Activated CD8-positive, alpha-beta T cell treated with anti-CD3 and anti-CD28 coated beads, Interleukin-2, amount 10 ng/mL, durations not matched to agents 7 days and 5 days (primary cell): Measurements from ENCODE around the gene PEX3. TPM values are rescaled to one million over a fixed set of nuclear protein-coding genes. Genes with fewer than 3 reads are reported as not detected.
A peak's percentile ranks its signal among the peaks of the same experiment; 100 is the strongest.

Experiments
- ATAC-seq: fragments of 150-1000 bp; cut with Tn5 transposase; one replicate; pipeline ENCODE4 v1.10.0; 2021; ENCODE audit warnings: moderate library complexity
- CTCF ChIA-PET: fragments of 350-600 bp; sonication (Branson Sonifier 250); formaldehyde crosslinking; loops from one replicate; lab custom pipeline; 2021; ENCODE audit warnings: antibody characterized with exemption; lab: Charles Lee
- POLR2A ChIA-PET: fragments of 350-600 bp; sonication (Branson Sonifier 250); formaldehyde crosslinking; loops from one replicate; lab custom pipeline; 2021; ENCODE audit warnings: antibody characterized with exemption; lab: Charles Lee
- DNase-seq: peaks from one replicate; pipeline ENCODE4 v3.0.0-alpha.2; 2020
- H3K27ac Mint-ChIP-seq: one replicate; pipeline ENCODE4 v1.8.0; 2021; ENCODE audit warnings: mild to moderate bottlenecking, mixed read lengths
- H3K27me3 Mint-ChIP-seq: one replicate; pipeline ENCODE4 v1.8.0; 2021; ENCODE audit warnings: low read depth, mixed read lengths
- H3K36me3 Mint-ChIP-seq: one replicate; pipeline ENCODE4 v1.8.0; 2021; ENCODE audit warnings: low read depth, mixed read lengths
- H3K4me1 Mint-ChIP-seq: one replicate; pipeline ENCODE4 v1.8.0; 2021; ENCODE audit warnings: low read depth, mixed read lengths
- H3K4me3 Mint-ChIP-seq: one replicate; pipeline ENCODE4 v1.8.0; 2021; ENCODE audit warnings: mild to moderate bottlenecking, mixed read lengths
- H3K9me3 Mint-ChIP-seq: one replicate; pipeline ENCODE4 v1.8.0; 2022; ENCODE audit warnings: mixed read lengths; ENCODE audit not compliant: insufficient read depth
- total RNA-seq, 2 experiments: library from RNA; stranded (reverse); gene quantifications; one replicate each; pipeline ENCODE4 v1.2.3, GENCODE V29; 2021

The PEX3 gene
- total RNA-seq, 2 experiments from 2014 or later: 14.5 to 15.1 TPM

DNA sequence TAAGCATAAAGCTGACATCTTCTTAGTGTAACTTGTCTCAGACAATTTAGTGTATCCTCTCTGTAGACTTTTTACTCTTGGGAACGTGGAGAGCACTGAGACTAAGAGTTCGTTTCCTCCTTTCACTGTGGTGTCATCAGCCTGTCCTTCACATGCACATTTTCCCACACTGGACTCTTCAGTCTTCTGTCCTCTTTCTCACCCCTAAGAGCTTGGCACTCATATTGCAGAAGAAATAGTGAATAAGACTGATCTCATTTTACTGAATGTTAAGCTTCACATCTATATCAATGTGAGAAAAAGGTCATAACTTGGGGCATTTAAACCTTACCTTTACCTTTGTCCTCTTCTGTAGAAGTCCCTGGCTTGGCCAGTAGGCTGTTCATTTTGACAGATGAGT lies 35.4 kb downstream of the PEX3 start:
- Mint-ChIP-seq H3K27me3 (no peaks in the 10 kb centered on the region), H3K27ac (no peak overlapping the region)
- ATAC-seq: no peak

DNA sequence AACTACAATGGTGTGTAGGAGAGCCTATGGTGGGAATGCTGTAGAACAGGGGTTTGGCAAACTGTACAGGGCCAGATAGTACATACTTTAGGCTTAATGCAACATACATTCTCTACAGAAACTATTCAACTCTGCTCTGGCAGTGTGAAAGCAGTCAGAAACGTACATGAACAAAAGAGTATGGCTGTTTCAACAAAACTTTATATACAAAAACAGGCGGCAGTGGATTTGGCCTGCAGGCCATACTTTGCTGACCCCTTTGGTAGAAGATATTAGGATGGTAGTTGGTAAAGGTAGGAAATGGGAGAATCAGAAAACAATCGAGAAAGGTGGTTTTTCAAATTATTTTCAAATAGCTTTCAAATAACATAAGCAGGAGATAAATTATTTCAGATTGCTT lies 36.1 kb downstream of the PEX3 start:
- ATAC-seq: no peak
- no peak overlapping the region for H3K4me3 Mint-ChIP-seq
- no peaks in the 10 kb centered on the region for H3K27me3 Mint-ChIP-seq
- H3K36me3 Mint-ChIP-seq: peaks cover 8% of the 10 kb centered on the region
- no peak for DNase-seq
- no peak overlapping the region for H3K27ac Mint-ChIP-seq
- H3K9me3 Mint-ChIP-seq: no peaks in the 10 kb centered on the region
- ChIA-PET POLR2A (no interaction called here), CTCF (interaction anchor here (0.7 to 1.2 kb wide), 3 partner anchors 15 to 1279 kb away, joined by 3 to 4 read pairs (median 3); no protein-coding TSS in a partner anchor)
- no peaks in the 10 kb centered on the region for H3K4me1 Mint-ChIP-seq

More for the DNA sequence above, 35.4 kb downstream of the PEX3 start:
- DNase-seq: no peak
- Mint-ChIP-seq H3K9me3 (no peaks in the 10 kb centered on the region), H3K36me3 (peaks cover 8% of the 10 kb centered on the region), H3K4me3 (no peak overlapping the region), H3K4me1 (no peaks in the 10 kb centered on the region)
- CTCF ChIA-PET: no interaction called here
- POLR2A ChIA-PET: no interaction called here

DNA sequence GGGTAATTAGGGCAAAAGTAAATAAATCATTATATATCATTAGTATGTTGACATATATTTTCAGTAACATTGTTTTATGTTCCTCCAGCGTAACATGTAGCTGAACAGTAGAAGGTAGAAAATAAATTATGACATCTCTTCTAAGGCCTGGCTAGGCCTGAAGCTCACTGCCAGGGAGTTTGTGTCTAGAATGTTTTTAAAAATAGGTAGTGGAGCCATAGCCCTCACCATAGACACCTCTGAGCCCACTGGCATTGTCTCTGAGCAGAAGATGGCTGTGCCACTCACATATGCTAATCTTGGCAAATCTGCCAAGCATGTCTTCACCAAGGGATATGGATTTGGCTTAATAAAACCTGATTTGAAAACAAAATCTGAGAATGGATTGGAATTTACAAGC lies 39.6 kb downstream of the PEX3 start:
- ChIA-PET CTCF (interaction anchor here (1.0 kb wide), 1 partner anchor 14 kb away, joined by 3 read pairs; no protein-coding TSS in a partner anchor), POLR2A (interaction anchor here (0.9 kb wide), 1 partner anchor 40 kb away, joined by 3 read pairs; the partner anchor contains the start of genes ADAT2 and PEX3)
- no peaks in the 10 kb centered on the region for H3K4me1 Mint-ChIP-seq
- peaks cover 6% of the 10 kb centered on the region for H3K36me3 Mint-ChIP-seq
- no peaks in the 10 kb centered on the region for H3K27me3 Mint-ChIP-seq
- no peak for DNase-seq
- H3K9me3 Mint-ChIP-seq: no peaks in the 10 kb centered on the region
- H3K27ac Mint-ChIP-seq: no peak overlapping the region
- no peak overlapping the region for H3K4me3 Mint-ChIP-seq
- ATAC-seq: no peak

DNA sequence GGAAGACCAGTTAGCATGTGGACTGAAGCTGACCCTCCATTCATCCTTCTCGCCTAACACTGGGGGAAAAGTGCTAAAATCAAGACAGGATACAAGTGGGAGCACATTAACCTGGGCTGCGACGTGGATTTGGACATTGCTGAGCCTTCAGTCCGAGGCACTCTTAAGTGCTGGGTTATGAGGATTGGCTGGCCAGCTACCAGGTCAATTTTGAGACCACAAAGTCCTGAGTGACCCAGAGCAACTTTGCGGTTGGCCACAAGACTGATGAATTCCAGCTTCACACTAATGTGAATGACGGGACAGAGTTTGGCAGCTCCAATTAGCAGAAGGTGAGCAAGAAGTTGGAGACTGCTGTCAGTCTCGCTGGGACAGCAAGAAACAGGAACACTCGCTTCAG lies 40.2 kb downstream of the PEX3 start:
- H3K27me3 Mint-ChIP-seq: no peaks in the 10 kb centered on the region

DNA sequence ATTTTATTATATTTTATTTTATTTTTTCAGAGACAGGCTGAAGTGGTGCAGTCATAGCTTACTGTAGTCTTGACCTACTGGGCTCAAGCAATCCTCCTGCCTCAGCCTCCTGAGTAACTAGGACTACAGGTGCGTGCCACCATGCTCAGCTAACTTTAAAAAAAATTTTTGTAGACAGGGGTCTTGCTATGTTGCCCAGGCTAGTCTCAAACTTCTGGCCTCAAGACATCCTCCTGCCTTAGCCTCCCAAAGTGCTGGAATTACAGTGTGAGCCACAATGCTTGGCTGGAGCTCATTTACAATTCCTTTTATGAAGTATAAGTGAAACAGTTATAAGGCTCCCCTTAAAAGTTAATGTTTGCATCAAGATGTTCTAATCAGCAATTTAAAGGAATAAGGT lies 46.4 kb downstream of the PEX3 start:
- ChIA-PET POLR2A (interaction anchor here (0.5 kb wide), 1 partner anchor 74 kb away, joined by 3 read pairs; no protein-coding TSS in a partner anchor), CTCF (interaction anchor here (0.8 to 1.1 kb wide), 2 partner anchors 9 to 78 kb away, joined by 3 read pairs; no protein-coding TSS in a partner anchor)
- Mint-ChIP-seq H3K27ac (no peak overlapping the region), H3K27me3 (no peaks in the 10 kb centered on the region), H3K36me3 (peaks cover 38% of the 10 kb centered on the region), H3K9me3 (no peaks in the 10 kb centered on the region), H3K4me1 (peaks cover 13% of the 10 kb centered on the region), H3K4me3 (no peak overlapping the region)
- DNase-seq (no peak), ATAC-seq (no peak)

More for the DNA sequence above, 40.2 kb downstream of the PEX3 start:
- H3K9me3 Mint-ChIP-seq: no peaks in the 10 kb centered on the region
- no peak overlapping the region for H3K4me3 Mint-ChIP-seq
- DNase-seq (no peak), ATAC-seq (no peak)
- CTCF ChIA-PET: no interaction called here
- no peaks in the 10 kb centered on the region for H3K4me1 Mint-ChIP-seq
- peaks cover 7% of the 10 kb centered on the region for H3K36me3 Mint-ChIP-seq
- H3K27ac Mint-ChIP-seq: no peak overlapping the region
- POLR2A ChIA-PET: interaction anchor here (0.9 kb wide), 1 partner anchor 40 kb away, joined by 3 read pairs; the partner anchor contains the start of genes ADAT2 and PEX3

DNA sequence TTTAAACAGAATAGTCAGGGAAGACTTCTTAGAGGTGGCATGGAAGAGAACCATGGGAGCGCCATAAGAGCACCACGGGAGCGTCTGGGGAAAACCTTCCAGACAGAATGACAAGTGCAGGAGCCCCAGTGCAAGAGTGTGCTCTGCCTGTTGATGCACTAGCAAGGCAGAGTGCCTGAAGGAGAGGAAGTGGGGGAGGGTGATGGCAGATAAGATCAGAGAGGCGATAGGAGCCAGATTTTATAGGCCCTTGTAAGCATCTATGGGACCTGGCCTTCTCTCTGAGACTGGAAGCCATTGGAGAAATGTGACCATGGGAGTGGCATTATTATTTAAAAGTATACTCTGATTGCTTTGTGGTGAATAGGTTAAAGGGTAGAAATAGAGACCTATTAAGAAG lies 47.8 kb downstream of the PEX3 start:
- CTCF ChIA-PET: interaction anchor here (1.1 kb wide), 2 partner anchors 15 to 77 kb away, joined by 3 to 4 read pairs; no protein-coding TSS in a partner anchor
- POLR2A ChIA-PET: no interaction called here
- H3K4me1 Mint-ChIP-seq: peaks cover 13% of the 10 kb centered on the region
- H3K4me3 Mint-ChIP-seq: no peak overlapping the region
- no peaks in the 10 kb centered on the region for H3K27me3 Mint-ChIP-seq
- H3K9me3 Mint-ChIP-seq: no peaks in the 10 kb centered on the region
- DNase-seq (no peak), ATAC-seq (peak; percentile 53)
- peaks cover 40% of the 10 kb centered on the region for H3K36me3 Mint-ChIP-seq
- peak overlapping the region; percentile 53 for H3K27ac Mint-ChIP-seq

DNA sequence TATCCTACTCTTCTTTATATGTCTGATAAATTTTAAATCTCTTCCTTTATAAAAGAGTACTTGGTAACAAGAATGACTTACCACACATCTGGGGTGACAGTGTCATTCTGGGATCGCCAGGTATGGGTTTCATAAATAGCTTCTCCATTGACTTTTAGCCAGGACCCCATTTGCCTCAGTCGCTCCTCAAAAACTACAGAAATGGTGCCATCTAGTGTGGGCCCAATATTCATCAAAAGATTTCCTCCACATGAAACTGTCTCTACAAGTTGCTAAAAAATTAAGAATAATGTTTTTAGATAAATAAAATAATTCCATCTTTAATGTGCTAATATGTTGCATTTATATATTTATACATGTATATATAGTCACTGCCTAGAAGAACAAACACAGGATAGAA lies 51.2 kb downstream of the PEX3 start:
- Mint-ChIP-seq H3K27me3 (no peaks in the 10 kb centered on the region), H3K4me3 (no peak overlapping the region), H3K36me3 (peaks cover 47% of the 10 kb centered on the region), H3K27ac (no peak overlapping the region), H3K4me1 (peaks cover 13% of the 10 kb centered on the region), H3K9me3 (no peaks in the 10 kb centered on the region)
- CTCF ChIA-PET: interaction anchor here (0.9 to 1.5 kb wide), 9 partner anchors 9 to 1027 kb away, joined by 3 to 5 read pairs (median 3); no protein-coding TSS in a partner anchor
- DNase-seq: no peak
- POLR2A ChIA-PET: no interaction called here
- ATAC-seq: no peak

DNA sequence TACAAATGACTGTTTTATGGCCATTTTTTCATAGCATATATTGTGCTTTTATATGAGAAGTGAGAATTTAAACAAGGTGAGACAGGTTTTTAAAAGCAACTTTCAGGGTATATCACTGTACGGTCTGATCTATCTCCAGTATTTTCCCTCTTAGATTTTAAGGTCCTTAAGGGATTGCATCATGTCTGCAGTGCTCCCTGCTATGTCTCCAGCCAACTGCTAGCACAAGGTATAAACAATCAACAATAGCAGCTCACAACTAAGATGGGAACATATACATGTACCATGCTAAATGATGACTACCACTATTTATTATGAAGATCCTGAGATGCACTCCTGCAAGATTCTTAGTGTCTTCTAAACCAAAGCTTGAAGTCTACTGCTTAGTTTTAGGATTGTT lies 53.8 kb downstream of the PEX3 start:
- Mint-ChIP-seq H3K27ac (no peak overlapping the region), H3K36me3 (peaks cover 28% of the 10 kb centered on the region), H3K27me3 (no peaks in the 10 kb centered on the region), H3K9me3 (no peaks in the 10 kb centered on the region), H3K4me3 (no peak overlapping the region), H3K4me1 (no peaks in the 10 kb centered on the region)
- ChIA-PET POLR2A (no interaction called here), CTCF (interaction anchor here (0.8 to 1.1 kb wide), 3 partner anchors 9 to 509 kb away, joined by 3 to 6 read pairs (median 3); no protein-coding TSS in a partner anchor)
- ATAC-seq (no peak), DNase-seq (no peak)

DNA sequence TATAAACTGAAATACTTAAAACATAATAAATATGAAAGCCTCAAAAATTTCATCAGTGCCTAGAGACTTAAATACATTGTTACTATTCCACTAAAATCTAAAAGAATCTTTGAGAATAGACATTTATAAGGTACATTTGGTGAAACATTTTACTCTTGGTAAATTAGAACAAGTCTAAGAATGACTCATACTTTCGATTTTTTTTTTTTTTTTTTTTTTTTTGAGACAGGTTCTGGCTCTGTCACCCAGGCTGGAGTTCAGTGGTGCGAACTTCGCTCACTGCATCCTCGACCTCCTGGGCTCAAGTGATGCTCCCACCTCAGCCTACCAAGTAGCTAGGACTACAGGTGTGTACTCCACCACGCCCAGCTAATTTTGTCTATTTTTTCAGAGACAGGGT lies 54.5 kb downstream of the PEX3 start:
- no peak for ATAC-seq
- POLR2A ChIA-PET: no interaction called here
- Mint-ChIP-seq H3K27ac (no peak overlapping the region), H3K4me3 (no peak overlapping the region), H3K27me3 (no peaks in the 10 kb centered on the region), H3K4me1 (no peaks in the 10 kb centered on the region), H3K36me3 (peaks cover 20% of the 10 kb centered on the region), H3K9me3 (no peaks in the 10 kb centered on the region)
- CTCF ChIA-PET: interaction anchor here (0.8 to 1.1 kb wide), 4 partner anchors 8 to 508 kb away, joined by 3 to 6 read pairs (median 3); no protein-coding TSS in a partner anchor
- DNase-seq: no peak

DNA sequence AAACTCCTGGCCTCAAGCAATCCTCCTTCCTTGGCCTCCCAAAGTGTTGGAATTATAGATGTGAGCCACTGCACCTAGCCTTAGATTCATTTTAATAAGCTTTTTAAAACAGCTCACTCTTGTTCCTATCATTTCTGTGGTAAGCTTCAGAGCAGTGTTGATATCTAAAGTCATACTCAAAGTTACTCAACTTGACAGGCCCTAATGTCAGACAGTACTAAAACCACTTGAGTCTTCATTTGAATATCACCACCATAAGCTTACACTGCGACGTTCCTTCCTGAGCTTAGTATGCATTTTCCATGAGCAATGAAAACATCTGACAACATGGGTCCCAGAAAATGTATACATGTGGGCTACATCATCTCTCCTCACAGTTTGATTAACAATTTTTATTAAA lies 54.9 kb downstream of the PEX3 start:
- no peaks in the 10 kb centered on the region for H3K9me3 Mint-ChIP-seq
- no peak overlapping the region for H3K4me3 Mint-ChIP-seq
- CTCF ChIA-PET: interaction anchor here (0.8 to 1.1 kb wide), 4 partner anchors 8 to 508 kb away, joined by 3 to 6 read pairs (median 3); no protein-coding TSS in a partner anchor
- H3K27me3 Mint-ChIP-seq: no peaks in the 10 kb centered on the region
- DNase-seq: no peak
- no peak overlapping the region for H3K27ac Mint-ChIP-seq
- no peak for ATAC-seq
- no peaks in the 10 kb centered on the region for H3K4me1 Mint-ChIP-seq
- H3K36me3 Mint-ChIP-seq: peaks cover 20% of the 10 kb centered on the region
- POLR2A ChIA-PET: no interaction called here

DNA sequence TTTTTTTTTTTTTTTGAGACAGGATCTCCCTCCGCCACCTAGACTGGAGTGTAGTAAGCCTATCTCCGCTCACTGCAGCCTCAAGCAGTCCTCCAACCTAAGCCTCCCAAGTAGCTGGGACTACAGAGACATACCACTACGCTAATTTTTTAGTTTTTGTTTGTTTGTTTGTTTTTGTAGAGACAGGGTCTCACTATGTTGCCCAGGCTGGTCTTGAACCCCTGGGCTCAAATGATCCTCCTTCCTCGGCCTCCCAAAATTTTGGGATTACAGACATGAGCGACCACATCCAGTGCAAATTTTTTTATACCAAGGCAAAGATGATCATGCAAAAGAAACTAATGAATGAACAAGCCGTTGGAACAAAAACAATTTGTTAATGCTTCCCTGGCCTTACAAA lies 55.6 kb downstream of the PEX3 start:
- H3K4me1 Mint-ChIP-seq: peaks cover 6% of the 10 kb centered on the region
- H3K27me3 Mint-ChIP-seq: no peaks in the 10 kb centered on the region
- H3K9me3 Mint-ChIP-seq: no peaks in the 10 kb centered on the region
- ChIA-PET CTCF (interaction anchor here (1.0 kb wide), 1 partner anchor 10 kb away, joined by 3 read pairs; no protein-coding TSS in a partner anchor), POLR2A (no interaction called here)
- DNase-seq (no peak), ATAC-seq (no peak)
- H3K36me3 Mint-ChIP-seq: peaks cover 24% of the 10 kb centered on the region
- no peak overlapping the region for H3K27ac Mint-ChIP-seq
- no peak overlapping the region for H3K4me3 Mint-ChIP-seq

DNA sequence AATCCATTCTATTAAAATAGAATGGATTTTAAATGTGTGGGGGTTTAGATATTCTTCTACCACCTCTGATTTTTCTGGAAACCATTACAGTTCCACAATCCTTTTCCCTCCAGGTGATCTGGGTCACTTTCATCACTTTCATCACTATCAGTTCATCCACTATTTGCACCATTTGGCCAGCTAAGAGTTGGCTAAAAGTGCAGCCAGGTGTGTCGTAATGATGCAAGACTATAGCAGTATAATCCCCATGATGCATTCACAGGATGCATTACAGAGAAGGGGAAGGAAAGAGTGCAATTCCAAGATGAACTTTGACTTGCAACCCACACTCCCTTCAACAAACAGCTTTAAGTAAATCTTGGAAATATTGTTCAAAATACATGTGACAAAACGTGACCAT lies 56.0 kb downstream of the PEX3 start:
- Mint-ChIP-seq H3K9me3 (no peaks in the 10 kb centered on the region), H3K27ac (no peak overlapping the region), H3K27me3 (no peaks in the 10 kb centered on the region), H3K4me3 (no peak overlapping the region), H3K36me3 (peaks cover 24% of the 10 kb centered on the region), H3K4me1 (peaks cover 9% of the 10 kb centered on the region)
- ChIA-PET POLR2A (no interaction called here), CTCF (no interaction called here)
- DNase-seq (no peak), ATAC-seq (no peak)
